ENCODE measurements around the gene SCUBE1.

GRCh38 chr22:43256569-43256968 lies 86.6 kb downstream of the SCUBE1 start:
- no peak for TF ChIP-seq POLR2AphosphoS5 (IDR thresholded peaks at IDR 0.05; ENCODE audit: borderline replicate concordance, low read depth, low read length)
- no peak for TF ChIP-seq EZH2 (IDR thresholded peaks at IDR 0.05)
- TF ChIP-seq FOXP2 (optimal IDR thresholded peaks at IDR 0.05; ENCODE audit: control extremely low read depth, extremely low read length, insufficient read depth) = no peak
